Measurements from ENCODE around the gene KRTAP10-7.
A peak's percentile ranks its signal among the peaks of the same experiment; 100 is the strongest.
"Not testable (repeated sequence)": the region's sequence is repeated elsewhere in the genome, so short reads cannot be mapped to it uniquely, and the experiment has no call there.

The KRTAP10-7 gene

GRCh38 chr21:44574457-44575306, 25.7 kb upstream of the KRTAP10-7 start:
- Mint-ChIP-seq H3K9me3 (peaks cover 4% of the 10 kb centered on the region), H3K27me3 (peaks cover 17% of the 10 kb centered on the region), H3K27ac (ENCODE audit: low read depth) (no peak overlapping the region), H3K36me3 (ENCODE audit: insufficient read depth) (no peaks in the 10 kb centered on the region), H3K4me3 (peak overlapping the region; percentile 50), H3K4me1 (peaks cover 16% of the 10 kb centered on the region)
- no peak for ATAC-seq (replicated peaks; ENCODE audit: extremely low read depth, poor library complexity, severe bottlenecking)
- no peak for DNase-seq (ENCODE audit: low spot score in 2 of 2)

- ATAC-seq (replicated peaks; ENCODE audit: extremely low read depth, poor library complexity, severe bottlenecking): no peak
- Mint-ChIP-seq H3K27ac (ENCODE audit: low read depth) (no peak overlapping the region), H3K27me3 (peaks cover 17% of the 10 kb centered on the region)
Observed at GRCh38 chr21:44575307-44576024, 24.9 kb upstream of the KRTAP10-7 start.

GRCh38 chr21:44576025-44576420, 24.4 kb upstream of the KRTAP10-7 start:
- Mint-ChIP-seq H3K4me1 (peaks cover 16% of the 10 kb centered on the region), H3K36me3 (ENCODE audit: insufficient read depth) (no peaks in the 10 kb centered on the region), H3K9me3 (peaks cover 6% of the 10 kb centered on the region), H3K27me3 (peaks cover 17% of the 10 kb centered on the region), H3K27ac (ENCODE audit: low read depth) (no peak overlapping the region), H3K4me3 (no peak overlapping the region)
- DNase-seq (ENCODE audit: low spot score in 2 of 2) (no peak), ATAC-seq (replicated peaks; ENCODE audit: extremely low read depth, poor library complexity, severe bottlenecking) (no peak)

More at GRCh38 chr21:44575307-44576024, 24.9 kb upstream of the KRTAP10-7 start:
- Mint-ChIP-seq H3K4me3 (peak overlapping the region; percentile 50), H3K4me1 (peaks cover 16% of the 10 kb centered on the region), H3K9me3 (peaks cover 4% of the 10 kb centered on the region), H3K36me3 (ENCODE audit: insufficient read depth) (no peaks in the 10 kb centered on the region)
- no peak for DNase-seq (ENCODE audit: low spot score in 2 of 2)

GRCh38 chr21:44578371-44579055, 21.9 kb upstream of the KRTAP10-7 start:
- H3K4me3 Mint-ChIP-seq: no peak overlapping the region
- peaks cover 16% of the 10 kb centered on the region for H3K4me1 Mint-ChIP-seq
- no peak for DNase-seq (ENCODE audit: low spot score in 2 of 2)
- H3K27ac Mint-ChIP-seq (ENCODE audit: low read depth): no peak overlapping the region
- peaks cover 17% of the 10 kb centered on the region for H3K9me3 Mint-ChIP-seq
- ATAC-seq (replicated peaks; ENCODE audit: extremely low read depth, poor library complexity, severe bottlenecking): no peak
- H3K27me3 Mint-ChIP-seq: peaks cover 28% of the 10 kb centered on the region
- no peaks in the 10 kb centered on the region for H3K36me3 Mint-ChIP-seq (ENCODE audit: insufficient read depth)

- DNase-seq (ENCODE audit: low spot score in 2 of 2) (no peak), ATAC-seq (replicated peaks; ENCODE audit: extremely low read depth, poor library complexity, severe bottlenecking) (no peak)
- Mint-ChIP-seq H3K27me3 (peaks cover 31% of the 10 kb centered on the region), H3K36me3 (ENCODE audit: insufficient read depth) (no peaks in the 10 kb centered on the region), H3K9me3 (peaks cover 17% of the 10 kb centered on the region), H3K4me3 (no peak overlapping the region), H3K27ac (ENCODE audit: low read depth) (no peak overlapping the region), H3K4me1 (peaks cover 14% of the 10 kb centered on the region)
Observed at GRCh38 chr21:44579056-44579832, 21.2 kb upstream of the KRTAP10-7 start.

- no peak for DNase-seq (ENCODE audit: low spot score in 2 of 2)
- Mint-ChIP-seq H3K9me3 (peaks cover 17% of the 10 kb centered on the region), H3K4me3 (no peak overlapping the region), H3K4me1 (peaks cover 8% of the 10 kb centered on the region), H3K27me3 (peaks cover 31% of the 10 kb centered on the region), H3K27ac (ENCODE audit: low read depth) (no peak overlapping the region), H3K36me3 (ENCODE audit: insufficient read depth) (no peaks in the 10 kb centered on the region)
- no peak for ATAC-seq (replicated peaks; ENCODE audit: extremely low read depth, poor library complexity, severe bottlenecking)
Observed at GRCh38 chr21:44579833-44580144, 20.6 kb upstream of the KRTAP10-7 start.

GRCh38 chr21:44580231-44580821, 20.1 kb upstream of the KRTAP10-7 start, which contains the start of gene KRTAP10-5:
TSS of gene KRTAP10-5 (minus strand) at chr21:44580604. CDS start at chr21:44580578, 26 bp downstream.
- ATAC-seq (replicated peaks; ENCODE audit: extremely low read depth, poor library complexity, severe bottlenecking); DNase-seq (ENCODE audit: low spot score in 2 of 2): not testable (repeated sequence)

GRCh38 chr21:44581158-44581557, 19.2 kb upstream of the KRTAP10-7 start:
- peaks cover 22% of the 10 kb centered on the region for H3K9me3 Mint-ChIP-seq
- H3K27me3 Mint-ChIP-seq: peaks cover 36% of the 10 kb centered on the region
- H3K27ac Mint-ChIP-seq (ENCODE audit: low read depth): no peak overlapping the region
- no peaks in the 10 kb centered on the region for H3K36me3 Mint-ChIP-seq (ENCODE audit: insufficient read depth)
- H3K4me3 Mint-ChIP-seq: no peak overlapping the region
- H3K4me1 Mint-ChIP-seq: peaks cover 5% of the 10 kb centered on the region
- DNase-seq (ENCODE audit: low spot score in 2 of 2) (no peak), ATAC-seq (replicated peaks; ENCODE audit: extremely low read depth, poor library complexity, severe bottlenecking) (no peak)

More at GRCh38 chr21:44580231-44580821, 20.1 kb upstream of the KRTAP10-7 start, which contains the start of gene KRTAP10-5:
- not testable (repeated sequence) for H3K4me3 Mint-ChIP-seq; H3K36me3 Mint-ChIP-seq (ENCODE audit: insufficient read depth); H3K4me1 Mint-ChIP-seq; H3K27ac Mint-ChIP-seq (ENCODE audit: low read depth)
- Mint-ChIP-seq H3K27me3 (peaks cover 31% of the 10 kb centered on the region), H3K9me3 (peaks cover 17% of the 10 kb centered on the region)

DNA sequence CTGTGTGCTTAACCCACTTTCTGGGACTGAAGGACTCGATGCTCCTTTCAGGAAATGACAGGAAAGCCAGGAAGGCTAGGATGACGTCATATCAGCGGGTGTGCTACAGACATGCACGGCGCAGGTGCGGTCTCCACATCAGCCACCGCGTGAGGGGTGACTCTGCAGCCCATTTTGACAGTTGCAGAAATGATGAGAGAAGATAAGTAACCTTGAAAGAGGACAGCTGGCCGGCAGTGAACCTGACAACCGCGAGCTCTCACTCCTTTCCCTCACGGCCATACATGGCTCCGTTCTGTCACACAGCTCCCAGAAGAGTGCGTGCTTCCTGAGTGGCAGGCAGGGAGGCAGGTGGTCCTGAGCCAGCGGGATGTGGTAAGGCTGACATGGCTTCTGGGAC, 18.3 kb upstream of the KRTAP10-7 start:
- peaks cover 45% of the 10 kb centered on the region for H3K27me3 Mint-ChIP-seq
- no peak for ATAC-seq (replicated peaks; ENCODE audit: extremely low read depth, poor library complexity, severe bottlenecking)
- no peaks in the 10 kb centered on the region for H3K36me3 Mint-ChIP-seq (ENCODE audit: insufficient read depth)
- H3K9me3 Mint-ChIP-seq: peaks cover 19% of the 10 kb centered on the region
- H3K4me1 Mint-ChIP-seq: peaks cover 5% of the 10 kb centered on the region
- no peak overlapping the region for H3K27ac Mint-ChIP-seq (ENCODE audit: low read depth)
- no peak overlapping the region for H3K4me3 Mint-ChIP-seq
- DNase-seq (ENCODE audit: low spot score in 2 of 2): no peak

- DNase-seq (ENCODE audit: low spot score in 2 of 2) (no peak), ATAC-seq (replicated peaks; ENCODE audit: extremely low read depth, poor library complexity, severe bottlenecking) (no peak)
- no peak overlapping the region for H3K27ac Mint-ChIP-seq (ENCODE audit: low read depth)
- peaks cover 57% of the 10 kb centered on the region for H3K27me3 Mint-ChIP-seq
- H3K4me1 Mint-ChIP-seq: peaks cover 5% of the 10 kb centered on the region
- no peak overlapping the region for H3K4me3 Mint-ChIP-seq
- H3K9me3 Mint-ChIP-seq: peaks cover 19% of the 10 kb centered on the region
- no peaks in the 10 kb centered on the region for H3K36me3 Mint-ChIP-seq (ENCODE audit: insufficient read depth)
Observed at GRCh38 chr21:44583089-44583799, 17.2 kb upstream of the KRTAP10-7 start.

DNA sequence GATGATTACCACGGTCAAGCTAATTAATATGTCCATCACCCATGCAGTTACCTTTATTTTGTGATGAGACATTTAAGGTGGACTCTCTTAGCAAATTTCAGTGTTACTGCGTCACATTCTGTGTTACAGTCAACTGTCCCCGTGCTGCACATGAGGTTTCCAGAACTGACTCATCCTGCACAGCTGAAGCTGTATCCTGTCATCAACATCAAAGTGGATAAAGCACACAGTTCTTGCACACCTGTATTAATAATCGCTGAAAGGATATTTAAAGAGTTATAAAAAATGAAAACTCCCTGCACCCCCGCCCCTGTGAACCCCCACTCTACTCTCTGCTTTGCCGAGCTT, 16.6 kb upstream of the KRTAP10-7 start:
- H3K27ac Mint-ChIP-seq (ENCODE audit: low read depth): no peak overlapping the region
- no peaks in the 10 kb centered on the region for H3K36me3 Mint-ChIP-seq (ENCODE audit: insufficient read depth)
- ATAC-seq (replicated peaks; ENCODE audit: extremely low read depth, poor library complexity, severe bottlenecking): peak; percentile 54
- H3K27me3 Mint-ChIP-seq: peaks cover 59% of the 10 kb centered on the region
- no peak for DNase-seq (ENCODE audit: low spot score in 2 of 2)
- H3K9me3 Mint-ChIP-seq: peaks cover 19% of the 10 kb centered on the region
- H3K4me1 Mint-ChIP-seq: peaks cover 5% of the 10 kb centered on the region
- H3K4me3 Mint-ChIP-seq: no peak overlapping the region
